Nephron progenitor cell (in vitro differentiated cells): ENCODE measurements around the gene TMEM254.
"Not testable (repeated sequence)": the region's sequence is repeated elsewhere in the genome, so short reads cannot be mapped to it uniquely, and the experiment has no call there.

Experiments used
- DNase-seq: peaks from one replicate; pipeline ENCODE4 v3.0.0; 2021
- H3K27ac Mint-ChIP-seq: 2 replicates; pipeline ENCODE4 v1.8.0; 2021; ENCODE audit warnings: mild to moderate bottlenecking, moderate library complexity, mixed read lengths
- H3K27me3 Mint-ChIP-seq: 2 replicates; pipeline ENCODE4 v1.8.0; 2021; ENCODE audit warnings: mild to moderate bottlenecking, low read depth, mixed read lengths; ENCODE audit not compliant: poor library complexity
- H3K36me3 Mint-ChIP-seq: 2 replicates; pipeline ENCODE4 v1.8.0; 2021; ENCODE audit warnings: low read depth, mixed read lengths
- H3K4me1 Mint-ChIP-seq: 2 replicates; pipeline ENCODE4 v1.8.0; 2021; ENCODE audit warnings: mixed read lengths
- H3K4me3 Mint-ChIP-seq: 2 replicates; pipeline ENCODE4 v1.8.0; 2021; ENCODE audit warnings: mild to moderate bottlenecking, moderate library complexity, mixed read lengths
- H3K9me3 Mint-ChIP-seq: 2 replicates; pipeline ENCODE4 v1.8.0; 2021; ENCODE audit warnings: mild to moderate bottlenecking, moderate library complexity, mixed read lengths
- TF ChIP-seq, protein P1 (sequence below): fragments of 200-600 bp; sonication (generic); IDR thresholded peaks from 2 replicates; pipeline ENCODE4 v1.5.0; 2021; ENCODE audit warnings: antibody characterized with exemption

Gene TMEM254

DNA sequence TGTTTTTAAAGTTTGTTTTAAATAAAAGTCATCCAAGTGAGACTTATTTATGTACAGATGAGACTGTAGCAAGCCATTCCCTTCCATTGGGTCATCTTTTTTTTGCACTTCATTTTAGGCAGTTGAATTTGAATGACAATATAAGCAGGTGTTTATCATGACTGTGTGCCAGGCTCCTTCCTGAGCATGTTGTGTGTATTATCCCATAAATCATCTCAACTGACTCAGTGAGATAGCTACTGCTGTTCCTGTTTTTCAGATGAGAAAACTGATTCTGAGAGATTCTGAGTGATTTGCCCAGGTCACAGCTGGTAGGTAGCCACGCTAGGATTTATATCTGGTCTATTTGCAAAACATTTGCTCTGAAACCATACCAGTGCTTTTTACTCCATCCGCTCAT lies 11.7 kb downstream of the TMEM254 start:
- no peak overlapping the region for H3K4me3 Mint-ChIP-seq
- no peaks in the 10 kb centered on the region for H3K9me3 Mint-ChIP-seq
- peaks cover 14% of the 10 kb centered on the region for H3K36me3 Mint-ChIP-seq
- DNase-seq = no peak
- H3K27me3 Mint-ChIP-seq = no peaks in the 10 kb centered on the region
- no peak overlapping the region for H3K27ac Mint-ChIP-seq
- TF ChIP-seq, protein P1, sequence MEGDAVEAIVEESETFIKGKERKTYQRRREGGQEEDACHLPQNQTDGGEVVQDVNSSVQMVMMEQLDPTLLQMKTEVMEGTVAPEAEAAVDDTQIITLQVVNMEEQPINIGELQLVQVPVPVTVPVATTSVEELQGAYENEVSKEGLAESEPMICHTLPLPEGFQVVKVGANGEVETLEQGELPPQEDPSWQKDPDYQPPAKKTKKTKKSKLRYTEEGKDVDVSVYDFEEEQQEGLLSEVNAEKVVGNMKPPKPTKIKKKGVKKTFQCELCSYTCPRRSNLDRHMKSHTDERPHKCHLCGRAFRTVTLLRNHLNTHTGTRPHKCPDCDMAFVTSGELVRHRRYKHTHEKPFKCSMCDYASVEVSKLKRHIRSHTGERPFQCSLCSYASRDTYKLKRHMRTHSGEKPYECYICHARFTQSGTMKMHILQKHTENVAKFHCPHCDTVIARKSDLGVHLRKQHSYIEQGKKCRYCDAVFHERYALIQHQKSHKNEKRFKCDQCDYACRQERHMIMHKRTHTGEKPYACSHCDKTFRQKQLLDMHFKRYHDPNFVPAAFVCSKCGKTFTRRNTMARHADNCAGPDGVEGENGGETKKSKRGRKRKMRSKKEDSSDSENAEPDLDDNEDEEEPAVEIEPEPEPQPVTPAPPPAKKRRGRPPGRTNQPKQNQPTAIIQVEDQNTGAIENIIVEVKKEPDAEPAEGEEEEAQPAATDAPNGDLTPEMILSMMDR = no peak
- H3K4me1 Mint-ChIP-seq = no peaks in the 10 kb centered on the region

DNA sequence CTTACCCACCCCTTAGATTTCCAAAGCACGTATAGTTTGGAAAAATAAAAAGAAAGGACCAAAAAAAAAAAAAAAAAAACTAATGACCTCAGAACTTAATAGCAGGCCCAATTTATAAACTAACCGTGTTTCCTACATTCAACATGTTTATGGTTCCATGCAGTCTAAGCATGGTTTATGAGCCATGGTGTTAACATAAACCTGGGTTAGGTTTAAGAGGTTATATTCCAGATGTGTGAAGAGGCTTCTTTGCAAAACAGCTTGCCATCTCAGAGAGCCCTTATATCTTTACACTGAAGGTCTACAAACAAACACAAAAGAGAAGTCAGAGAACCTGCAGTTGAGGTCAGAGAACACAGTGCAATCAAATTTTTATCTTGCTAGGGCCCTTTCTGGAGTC lies 15.8 kb downstream of the TMEM254 start:
- no peak for DNase-seq
- no peaks in the 10 kb centered on the region for H3K4me1 Mint-ChIP-seq
- H3K27ac Mint-ChIP-seq = no peak overlapping the region
- H3K9me3 Mint-ChIP-seq = no peaks in the 10 kb centered on the region
- H3K4me3 Mint-ChIP-seq = no peak overlapping the region
- H3K27me3 Mint-ChIP-seq = peaks cover 5% of the 10 kb centered on the region
- no peaks in the 10 kb centered on the region for H3K36me3 Mint-ChIP-seq
- TF ChIP-seq, protein P1 = no peak

DNA sequence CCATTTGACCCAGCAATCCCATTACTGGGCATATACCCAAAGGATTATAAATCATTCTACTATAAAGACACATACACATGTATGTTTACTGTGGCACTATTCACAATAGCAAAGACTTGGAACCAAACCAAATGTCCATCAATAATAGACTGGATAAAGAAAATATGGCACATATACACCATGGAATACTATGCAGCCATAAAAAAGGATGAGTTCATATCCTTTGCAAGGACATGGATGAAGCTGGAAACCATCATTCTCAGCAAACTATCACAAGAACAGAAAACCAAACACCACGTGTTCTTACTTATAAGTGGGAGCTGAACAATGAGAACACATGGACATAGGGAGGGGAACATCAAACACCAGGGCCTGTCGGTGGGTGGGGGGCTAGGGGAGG lies 19.8 kb downstream of the TMEM254 start:
- H3K36me3 Mint-ChIP-seq, H3K9me3 Mint-ChIP-seq, DNase-seq, H3K4me1 Mint-ChIP-seq, H3K27ac Mint-ChIP-seq, H3K27me3 Mint-ChIP-seq, H3K4me3 Mint-ChIP-seq: not testable (repeated sequence)

DNA sequence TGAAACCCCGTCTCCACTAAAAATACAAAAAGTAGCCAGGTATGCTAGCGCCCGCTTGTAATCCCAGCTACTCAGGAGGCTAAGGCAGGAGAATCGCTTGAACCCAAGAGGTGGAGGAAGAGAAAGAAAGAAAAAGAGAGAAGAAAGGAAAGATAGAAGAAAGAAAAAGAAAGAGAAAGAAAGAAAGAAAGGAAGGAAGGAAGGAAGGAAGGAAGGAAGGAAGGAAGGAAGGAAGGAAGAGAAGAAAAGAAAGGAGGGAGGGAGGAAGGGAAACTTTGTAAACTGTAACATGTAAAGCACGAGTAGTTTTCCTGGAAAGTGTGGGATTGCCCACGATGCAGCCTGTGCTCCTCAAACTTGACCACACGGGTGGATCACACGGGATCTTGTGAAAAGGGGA lies 20.8 kb downstream of the TMEM254 start:
- not testable (repeated sequence) for H3K4me1 Mint-ChIP-seq, H3K27me3 Mint-ChIP-seq, H3K27ac Mint-ChIP-seq, H3K9me3 Mint-ChIP-seq, H3K4me3 Mint-ChIP-seq, DNase-seq, H3K36me3 Mint-ChIP-seq

DNA sequence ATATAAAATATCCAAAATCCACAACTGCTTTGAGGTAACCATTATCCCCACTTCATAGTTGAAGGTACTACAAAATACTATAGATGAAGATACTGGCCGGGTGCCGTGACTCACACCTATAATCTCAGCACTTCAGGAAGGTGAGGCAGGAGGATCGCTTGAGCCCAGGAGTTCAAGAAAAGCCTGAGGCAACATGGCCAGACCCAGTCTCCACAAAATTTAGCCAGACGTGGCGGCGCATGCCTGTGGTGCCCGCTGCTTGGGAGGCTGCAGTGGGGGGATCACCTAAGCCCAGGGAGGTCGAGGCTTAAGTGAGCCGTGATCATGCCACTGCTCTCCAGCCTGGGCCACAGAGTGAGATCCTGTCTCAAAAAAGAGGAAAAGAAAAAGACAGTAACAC lies 21.7 kb downstream of the TMEM254 start:
- Mint-ChIP-seq H3K27me3 (peaks cover 8% of the 10 kb centered on the region), H3K27ac (no peak overlapping the region), H3K9me3 (no peaks in the 10 kb centered on the region), H3K4me1 (no peaks in the 10 kb centered on the region), H3K36me3 (no peaks in the 10 kb centered on the region), H3K4me3 (no peak overlapping the region)
- TF ChIP-seq, protein P1 = no peak
- no peak for DNase-seq

GRCh38 chr10:80100861-80101695 lies 22.6 kb downstream of the TMEM254 start:
- H3K4me3 Mint-ChIP-seq = no peak overlapping the region
- no peak overlapping the region for H3K27ac Mint-ChIP-seq
- no peak for DNase-seq
- no peaks in the 10 kb centered on the region for H3K4me1 Mint-ChIP-seq
- no peaks in the 10 kb centered on the region for H3K36me3 Mint-ChIP-seq
- peaks cover 12% of the 10 kb centered on the region for H3K27me3 Mint-ChIP-seq
- TF ChIP-seq, protein P1 = no peak
- no peaks in the 10 kb centered on the region for H3K9me3 Mint-ChIP-seq
